Measurements from ENCODE around the gene ZFYVE21.

The ZFYVE21 gene

DNA sequence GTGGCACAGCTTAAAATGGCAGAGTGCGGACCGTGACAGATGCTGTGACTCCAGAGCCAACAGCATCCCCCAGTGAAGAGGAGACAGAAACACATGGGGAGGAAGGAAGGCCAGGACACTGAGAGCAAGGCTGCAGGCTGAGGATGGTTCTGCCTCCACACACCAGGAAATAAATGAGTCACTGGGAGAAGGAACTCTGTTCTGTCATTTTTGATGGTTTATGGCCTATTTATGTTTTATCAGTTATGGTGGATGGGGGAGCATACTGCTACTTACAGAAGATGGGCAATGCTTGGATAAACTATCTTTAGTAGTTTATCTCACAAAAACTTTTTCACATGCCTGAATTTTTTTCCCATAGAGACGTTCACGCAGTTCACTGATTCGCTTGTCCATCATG lies 33.8 kb downstream of the ZFYVE21 start:
- TF ChIP-seq, protein P1, sequence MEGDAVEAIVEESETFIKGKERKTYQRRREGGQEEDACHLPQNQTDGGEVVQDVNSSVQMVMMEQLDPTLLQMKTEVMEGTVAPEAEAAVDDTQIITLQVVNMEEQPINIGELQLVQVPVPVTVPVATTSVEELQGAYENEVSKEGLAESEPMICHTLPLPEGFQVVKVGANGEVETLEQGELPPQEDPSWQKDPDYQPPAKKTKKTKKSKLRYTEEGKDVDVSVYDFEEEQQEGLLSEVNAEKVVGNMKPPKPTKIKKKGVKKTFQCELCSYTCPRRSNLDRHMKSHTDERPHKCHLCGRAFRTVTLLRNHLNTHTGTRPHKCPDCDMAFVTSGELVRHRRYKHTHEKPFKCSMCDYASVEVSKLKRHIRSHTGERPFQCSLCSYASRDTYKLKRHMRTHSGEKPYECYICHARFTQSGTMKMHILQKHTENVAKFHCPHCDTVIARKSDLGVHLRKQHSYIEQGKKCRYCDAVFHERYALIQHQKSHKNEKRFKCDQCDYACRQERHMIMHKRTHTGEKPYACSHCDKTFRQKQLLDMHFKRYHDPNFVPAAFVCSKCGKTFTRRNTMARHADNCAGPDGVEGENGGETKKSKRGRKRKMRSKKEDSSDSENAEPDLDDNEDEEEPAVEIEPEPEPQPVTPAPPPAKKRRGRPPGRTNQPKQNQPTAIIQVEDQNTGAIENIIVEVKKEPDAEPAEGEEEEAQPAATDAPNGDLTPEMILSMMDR (conservative IDR thresholded peaks at IDR 0.05; ENCODE audit: control insufficient read depth, insufficient read depth, low read depth, low read length) = no peak
- DNase-seq (ENCODE audit: low read depth) = no peak

DNA sequence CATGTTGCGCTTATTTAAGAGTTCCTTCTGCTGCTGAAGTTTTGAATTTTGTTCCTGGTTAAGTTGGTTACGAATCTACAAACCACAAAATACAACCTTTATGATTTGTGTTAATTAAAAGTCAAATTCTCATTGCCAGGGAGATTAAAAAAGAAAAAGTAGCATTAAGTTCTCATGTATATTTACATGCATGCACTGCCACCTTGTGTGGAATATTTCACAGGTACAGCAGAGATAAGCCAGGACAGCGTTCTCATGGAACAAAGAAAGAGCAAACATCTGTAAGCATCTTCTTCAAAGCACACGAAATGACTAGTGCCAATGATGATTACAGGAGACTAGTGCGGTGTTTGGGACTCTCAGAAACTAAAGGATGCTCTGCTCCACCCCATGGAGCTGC lies 34.2 kb downstream of the ZFYVE21 start:
- TF ChIP-seq, protein P1 (conservative IDR thresholded peaks at IDR 0.05; ENCODE audit: control insufficient read depth, insufficient read depth, low read depth, low read length) = no peak
- DNase-seq (ENCODE audit: low read depth) = no peak
- no peak overlapping the region for H3K4me3 ChIP-seq (ENCODE audit: control insufficient read depth, low read depth, low read length)

More for the DNA sequence above, 33.8 kb downstream of the ZFYVE21 start:
- no peak overlapping the region for H3K4me3 ChIP-seq (ENCODE audit: control insufficient read depth, low read depth, low read length)

DNA sequence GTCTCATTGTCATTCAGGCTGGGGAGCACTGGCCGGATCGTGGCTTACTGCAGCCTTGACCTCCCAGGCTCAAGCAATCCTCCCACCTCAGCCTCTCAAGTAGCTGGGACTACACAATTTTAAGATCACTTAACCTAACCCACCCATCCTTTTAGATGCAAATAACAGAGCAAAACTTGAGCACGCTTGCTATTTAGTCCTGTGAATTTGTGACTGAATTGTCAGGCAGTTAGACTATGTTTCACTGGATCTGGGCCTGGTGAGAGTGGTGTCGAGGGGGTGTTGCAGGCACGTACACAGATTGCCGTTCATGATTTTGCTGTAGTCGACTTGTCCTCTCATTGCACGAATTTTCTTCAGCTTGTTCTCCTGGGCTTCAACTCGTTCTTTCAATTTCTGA lies 38.2 kb downstream of the ZFYVE21 start:
- H3K4me3 ChIP-seq (ENCODE audit: control insufficient read depth, low read depth, low read length) = no peak overlapping the region
- no peak for DNase-seq (ENCODE audit: low read depth)
- TF ChIP-seq, protein P1 (conservative IDR thresholded peaks at IDR 0.05; ENCODE audit: control insufficient read depth, insufficient read depth, low read depth, low read length) = no peak

DNA sequence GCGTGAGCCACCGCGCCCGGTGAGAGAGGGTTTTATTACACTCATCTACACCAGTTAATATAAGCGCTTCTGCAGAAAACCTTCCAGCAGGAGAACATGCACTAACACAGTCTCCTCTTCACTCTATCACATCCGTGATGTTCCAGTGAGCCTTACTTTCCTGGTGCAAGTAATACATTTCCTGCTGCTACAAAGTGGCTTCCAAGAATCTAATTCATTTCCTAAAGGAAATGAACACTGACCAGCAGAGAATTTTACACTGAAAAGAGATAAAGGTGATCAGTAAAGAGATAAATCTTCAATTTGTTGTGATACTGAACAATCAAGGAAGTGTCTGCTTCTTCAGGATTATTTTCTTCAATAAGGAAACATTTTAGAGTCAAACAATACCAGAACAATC lies 39.5 kb downstream of the ZFYVE21 start:
- DNase-seq (ENCODE audit: low read depth) = no peak
- TF ChIP-seq, protein P1 (conservative IDR thresholded peaks at IDR 0.05; ENCODE audit: control insufficient read depth, insufficient read depth, low read depth, low read length) = no peak
- H3K4me3 ChIP-seq (ENCODE audit: control insufficient read depth, low read depth, low read length) = no peak overlapping the region

DNA sequence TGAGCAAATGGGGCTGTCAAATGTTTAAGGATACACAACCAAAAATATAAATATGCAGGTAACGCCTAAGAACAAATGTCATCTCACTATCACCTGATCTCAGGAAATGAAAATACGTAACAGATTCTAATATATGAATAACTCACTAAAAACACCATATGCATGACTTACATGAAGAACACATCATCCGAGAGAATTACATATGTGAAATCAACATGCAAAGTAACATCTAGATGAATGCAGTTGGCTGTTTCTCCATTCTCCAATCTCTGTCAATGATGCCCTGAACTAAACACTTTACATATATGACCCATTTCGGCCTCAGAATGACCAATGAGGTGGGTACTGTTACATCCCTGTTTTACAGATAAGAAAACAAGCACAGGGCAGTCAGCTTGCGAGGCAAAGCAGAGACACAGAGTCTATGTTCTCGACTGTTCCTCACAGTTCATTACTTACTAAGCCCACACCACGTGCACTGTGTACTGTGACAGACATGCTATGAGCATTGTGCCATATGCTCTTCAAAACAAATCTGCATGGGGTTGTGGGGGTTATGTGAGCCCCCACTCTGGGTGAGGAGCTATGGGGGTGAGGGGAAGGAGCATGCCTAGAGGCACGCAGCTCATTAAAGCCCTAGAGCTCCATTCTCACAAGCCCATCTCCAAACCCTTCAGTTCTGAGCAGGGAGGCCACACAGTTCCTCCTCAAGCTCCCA lies 42.6 kb downstream of the ZFYVE21 start:
- H3K4me3 ChIP-seq (ENCODE audit: control insufficient read depth, low read depth, low read length) = no peak overlapping the region
- TF ChIP-seq, protein P1 (conservative IDR thresholded peaks at IDR 0.05; ENCODE audit: control insufficient read depth, insufficient read depth, low read depth, low read length) = no peak
- no peak for DNase-seq (ENCODE audit: low read depth)

DNA sequence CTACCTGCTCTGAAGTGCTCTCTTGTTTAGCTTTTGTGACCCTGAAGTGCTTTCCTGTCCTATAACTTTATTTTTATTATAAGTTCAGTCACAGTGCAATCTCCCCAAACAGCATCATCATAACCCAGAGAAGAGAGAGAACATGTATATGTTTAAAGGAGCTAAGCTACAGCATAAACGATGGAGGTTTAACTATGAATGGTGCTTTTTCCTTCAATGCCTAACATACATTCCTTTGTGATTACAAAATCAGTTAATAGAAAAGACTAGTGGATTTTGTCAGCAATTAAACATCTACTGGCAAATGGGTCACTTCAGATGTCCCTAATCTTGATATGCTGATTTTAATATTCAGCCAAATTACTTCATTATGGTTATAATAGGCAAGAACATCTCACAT lies 46.4 kb downstream of the ZFYVE21 start:
- no peak overlapping the region for H3K4me3 ChIP-seq (ENCODE audit: control insufficient read depth, low read depth, low read length)
- DNase-seq (ENCODE audit: low read depth) = no peak
- TF ChIP-seq, protein P1 (conservative IDR thresholded peaks at IDR 0.05; ENCODE audit: control insufficient read depth, insufficient read depth, low read depth, low read length) = no peak
